Measurements from ENCODE around the gene RAB2B. TPM values are rescaled to one million over a fixed set of nuclear protein-coding genes. Genes with fewer than 3 reads are reported as not detected.

RAB2B gene
- total RNA-seq (2022; extraction: Qiagen RNA extraction), result 12.2 to 14.6 TPM (median 13.4 TPM) in 5 replicates

DNA sequence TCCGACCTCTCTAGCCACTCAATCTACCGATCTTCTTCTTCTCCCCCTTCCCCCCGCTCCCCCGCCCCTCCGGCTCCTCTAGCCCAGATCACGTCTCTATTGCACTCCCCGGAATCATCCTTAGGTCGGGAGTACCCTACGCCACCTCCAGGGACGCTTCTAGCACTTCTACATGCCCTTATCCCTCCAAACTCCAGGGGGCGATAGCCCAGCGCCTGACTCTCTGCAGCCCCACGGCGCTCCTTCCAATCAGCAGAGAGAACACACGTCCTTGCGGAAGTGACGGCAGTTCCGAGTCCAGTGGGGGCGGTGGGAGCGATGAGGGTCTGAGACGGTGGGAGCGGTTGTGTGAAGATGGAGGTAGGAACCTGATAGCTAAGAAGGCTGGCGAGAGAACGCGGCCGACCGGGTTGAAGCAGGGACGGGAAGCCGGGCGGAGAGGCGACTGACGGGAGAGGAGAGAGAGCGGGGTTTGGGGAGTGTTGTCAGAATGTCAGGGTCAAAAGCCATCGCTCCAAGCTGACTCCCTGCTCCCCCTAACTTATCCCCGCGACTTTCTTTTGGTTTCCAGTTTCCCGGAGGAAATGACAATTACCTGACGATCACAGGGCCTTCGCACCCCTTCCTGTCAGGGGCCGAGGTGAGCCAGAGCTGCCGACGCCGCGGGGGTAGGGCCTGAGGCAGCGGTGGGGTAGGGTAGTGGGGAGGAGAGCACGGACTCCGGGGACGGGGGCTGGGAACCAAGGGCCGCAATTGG, at the start of gene RAB2B, which contains the start of gene TOX4:
RAB2B (minus strand) TSS at position 35 of the 757 bp plus-strand sequence. CDS start 87 bp downstream, outside the sequence.
TOX4 (plus strand) TSS at position 271 of the 757 bp plus-strand sequence; CDS start at position 355, 84 bp downstream.

DNA sequence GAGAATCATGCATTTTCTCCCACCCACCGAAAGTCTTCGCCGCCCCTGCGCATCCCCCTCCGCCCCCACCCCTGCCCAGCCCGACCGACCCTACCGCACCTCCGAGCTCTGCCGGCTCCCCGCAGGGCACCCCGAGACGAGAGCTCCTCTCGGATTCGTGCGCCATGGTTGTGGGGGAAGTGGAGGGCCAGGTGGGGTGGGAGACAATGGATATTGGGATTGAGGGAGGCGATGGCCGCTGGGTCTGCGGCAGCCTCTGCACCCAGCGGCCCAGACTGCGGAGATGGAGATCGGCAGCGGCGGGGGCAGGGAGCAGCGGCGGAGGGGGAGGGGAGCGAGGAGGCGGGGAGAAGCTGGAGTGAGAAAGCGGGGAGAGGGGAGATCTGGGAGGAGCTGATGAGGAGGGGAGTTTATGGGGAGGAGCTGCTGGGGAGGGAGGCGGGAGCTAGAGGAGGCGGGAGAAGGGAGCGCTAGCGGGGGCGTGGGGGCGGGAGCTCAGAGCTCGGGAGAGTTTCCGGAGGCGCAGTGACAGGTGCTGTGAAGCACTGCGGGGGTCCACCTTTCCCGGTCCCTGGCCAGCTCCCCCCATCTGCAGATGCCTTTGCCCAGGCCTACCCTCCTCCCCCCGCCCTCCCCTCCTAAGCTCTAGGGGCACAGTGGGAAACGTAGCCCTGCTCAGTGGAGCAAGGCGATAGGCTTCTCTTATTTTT, 49.4 kb upstream of the RAB2B start, which contains the start of gene SALL2:
SALL2 (minus strand) TSS at position 385 of the 710 bp plus-strand sequence; CDS start at position 166, 219 bp downstream.

DNA sequence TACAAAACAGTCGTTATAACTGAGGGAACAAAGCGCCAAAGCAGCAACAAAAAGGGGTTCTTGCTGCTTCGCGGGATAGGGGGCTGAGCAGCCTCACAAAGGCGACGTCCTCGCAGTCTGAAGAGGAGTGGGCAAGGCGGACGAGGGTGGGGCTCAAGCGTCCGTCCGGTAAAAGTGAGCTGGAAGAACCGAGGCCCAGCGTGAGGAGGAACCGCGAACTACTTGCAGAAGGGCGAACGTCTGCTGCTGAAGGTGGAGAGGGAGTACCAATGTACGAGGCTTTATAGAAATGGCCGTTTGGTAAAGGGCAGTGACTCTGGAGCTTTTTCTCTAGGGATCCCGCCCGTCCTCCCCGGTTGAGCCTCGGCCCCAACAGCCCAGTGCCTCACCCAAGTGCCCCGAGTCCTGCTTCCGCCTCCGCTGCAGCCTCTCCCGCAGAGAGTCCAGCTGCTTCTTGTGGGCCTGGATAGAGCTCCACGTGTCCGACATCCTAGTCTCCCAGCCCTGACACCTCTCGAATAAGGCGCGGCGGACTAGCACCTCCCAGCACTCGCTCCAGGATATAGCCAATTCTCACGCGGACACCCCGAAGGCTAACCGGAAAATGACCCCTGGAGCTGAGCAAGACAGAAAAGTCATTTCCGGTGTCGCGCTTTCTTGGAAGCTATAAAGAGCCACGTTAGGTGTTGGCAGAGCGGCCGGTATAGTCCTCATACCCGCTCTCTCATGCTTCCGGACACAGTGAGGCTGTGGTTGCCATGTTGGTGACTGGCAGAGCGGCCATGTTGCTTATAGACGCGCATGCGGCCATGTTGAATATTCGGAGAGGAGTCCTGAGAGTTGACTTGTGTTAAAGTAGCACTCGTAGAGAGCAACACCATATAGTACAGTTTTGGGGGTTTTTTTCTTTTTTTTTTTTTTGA, 34.2 kb upstream of the RAB2B start, which contains the start of gene METTL3:
METTL3 (minus strand) TSS at position 606 of the 923 bp plus-strand sequence; CDS start at position 489, 117 bp downstream.

DNA sequence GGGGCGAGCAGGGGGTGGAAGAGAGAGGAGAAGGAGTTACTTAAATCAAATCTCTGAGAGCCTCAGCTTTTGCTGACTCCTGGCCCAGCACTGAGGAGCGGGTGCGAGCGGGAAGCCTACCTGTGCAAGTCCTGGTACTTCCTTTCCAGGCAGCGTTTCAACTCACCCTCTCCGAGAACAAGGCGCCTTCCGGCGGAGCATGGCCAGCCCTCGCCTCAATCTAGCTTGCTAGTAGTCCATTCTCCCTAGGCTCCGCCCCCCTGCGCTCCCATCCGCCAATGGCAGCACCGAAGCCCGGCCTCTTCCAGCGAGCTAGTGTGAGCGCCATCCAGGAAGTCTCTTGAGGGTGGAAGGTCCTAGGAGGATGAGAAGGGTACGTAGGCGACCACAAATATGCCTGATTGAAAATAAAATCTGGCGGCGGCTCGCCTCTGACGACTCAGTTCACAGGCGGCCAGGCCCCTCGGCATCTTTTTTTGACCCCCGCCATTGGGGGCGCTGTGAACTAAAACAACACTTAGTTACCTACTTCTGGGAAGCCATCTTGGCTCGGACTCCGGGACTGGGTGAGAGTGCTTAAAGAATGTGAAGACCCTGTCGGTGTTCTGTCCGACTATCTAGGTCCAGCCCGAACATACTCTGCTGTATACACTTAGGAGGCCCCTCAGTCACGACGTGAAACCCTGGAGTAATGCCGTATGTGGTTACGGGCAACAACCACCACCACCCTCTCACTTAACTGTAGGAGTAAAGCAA, 20.7 kb downstream of the RAB2B start, which contains the start of gene CHD8:
CHD8 (minus strand) TSS at position 212 of the 756 bp plus-strand sequence. CDS start 24,480 bp downstream, outside the sequence.

Other genes starting within 250 kb of the RAB2B start
- 867 to 980 TPM (median 927 TPM) in 5 replicates for gene HNRNPC, start 207.5 kb downstream of the RAB2B start, total RNA-seq (2022; extraction: Qiagen RNA extraction)
- gene RPGRIP1, start 196.9 kb downstream of the RAB2B start, total RNA-seq (2022; extraction: Qiagen RNA extraction), result 0.15 to 0.39 TPM (median 0.25 TPM) in 5 replicates
- 106 to 116 TPM (median 110 TPM) in 5 replicates for gene SUPT16H, start 92.9 kb downstream of the RAB2B start, total RNA-seq (2022; extraction: Qiagen RNA extraction)
- gene CHD8, start 20.8 kb downstream of the RAB2B start, total RNA-seq (2022; extraction: Qiagen RNA extraction), result 38.1 to 43.5 TPM (median 41.9 TPM) in 5 replicates
- gene TOX4, start 236 bp upstream of the RAB2B start, total RNA-seq (2022; extraction: Qiagen RNA extraction), result 55.7 to 79.3 TPM (median 69.0 TPM) in 5 replicates
- 36.8 to 45.6 TPM (median 43.7 TPM) in 5 replicates for gene METTL3, start 34.4 kb upstream of the RAB2B start, total RNA-seq (2022; extraction: Qiagen RNA extraction)
- gene SALL2, start 49.4 kb upstream of the RAB2B start, total RNA-seq (2022; extraction: Qiagen RNA extraction), result 0.58 to 0.78 TPM (median 0.68 TPM) in 5 replicates
- not detected in 5 replicates for gene OR10G3, start 103.1 kb upstream of the RAB2B start, total RNA-seq (2022; extraction: Qiagen RNA extraction)
- gene OR10G2, start 158.0 kb upstream of the RAB2B start, total RNA-seq (2022; extraction: Qiagen RNA extraction), result not detected in 5 replicates
- gene OR4E2, start 176.9 kb upstream of the RAB2B start, total RNA-seq (2022; extraction: Qiagen RNA extraction), result not detected in 5 replicates
- gene OR4E1, start 196.9 kb upstream of the RAB2B start, total RNA-seq (2022; extraction: Qiagen RNA extraction), result not detected in 5 replicates

All from A549 treated with dexamethasone at 1 μM for 4 hours (cell line).